ENCODE results near the gene SLC10A3. TPM values are rescaled to one million over a fixed set of nuclear protein-coding genes. Genes with fewer than 3 reads are reported as not detected.

The SLC10A3 gene
- total and polyA plus RNA-seq, 2 of the 8 experiments (the other 6 are each of a cell fraction or from before 2014, with no cell fraction given): 6.8 to 9.5 TPM

- H3K79me1 ChIP-seq (ENCODE audit: low read depth, low read length): no peaks in the 10 kb centered on the region
- H2BK12ac ChIP-seq (ENCODE audit: low read depth, low read length): no peak overlapping the region
- no peaks in the 10 kb centered on the region for H3K4me1 ChIP-seq (replicated peaks in 1 of 4; ENCODE audit: control insufficient read depth in 3 of 4, insufficient read depth in 4 of 4, low read length in 3 of 4)
- WGBS, 2 experiments (ENCODE audit: extremely low coverage in 1 of 2, insufficient coverage in 1 of 2, insufficient read length in 1 of 2, insufficient replicate concordance in 2 of 2, low coverage in 1 of 2, low lambda C conversion rate in 2 of 2, missing lambda C conversion rate in 1 of 2): 78% methylated on average over 9 of the region's 23 CpGs; no CpG with 5 or more reads in 1 of the 2 experiments
- no peak overlapping the region for H2AFZ ChIP-seq (ENCODE audit: low read length)
- no peak overlapping the region for H3K4me2 ChIP-seq (ENCODE audit: insufficient read depth in 1 of 2, low read depth in 2 of 2, low read length in 2 of 2)
- no peak overlapping the region for H4K5ac ChIP-seq (ENCODE audit: insufficient read length, low read depth, low read length)
- H3K9me3 ChIP-seq (ENCODE audit: insufficient read depth in 2 of 2, low read depth in 1 of 2, low read length in 1 of 2): no peaks in the 10 kb centered on the region
- no peak overlapping the region for H3K56ac ChIP-seq (replicated peaks; ENCODE audit: insufficient read length, low read depth, low read length)
- H3K23me2 ChIP-seq (ENCODE audit: low read depth, low read length): no peaks in the 10 kb centered on the region
- no peak overlapping the region for H3K18ac ChIP-seq (ENCODE audit: extremely low read depth, low read length)
- ChIA-PET POLR2A (ENCODE audit: partially characterized antibody) (interaction anchor here (0.6 to 1.0 kb wide), 2 partner anchors 13 to 72 kb away, joined by 3 to 5 read pairs; no protein-coding TSS in a partner anchor), CTCF (ENCODE audit: partially characterized antibody) (interaction anchor here (0.7 to 3.1 kb wide), 4 partner anchors 13 to 60 kb away, joined by 3 to 11 read pairs (median 5); partner anchors contain the start of gene PLXNA3)
- peaks cover 0 to 19% (median 5%) of the 10 kb centered on the region in 4 experiments; a peak in 5 of 8 replicates for H3K36me3 ChIP-seq (ENCODE audit: control insufficient read depth in 2 of 4, insufficient read depth in 4 of 4, low read length in 3 of 4)
- no peak overlapping the region for H2BK120ac ChIP-seq (replicated peaks; ENCODE audit: low read depth, low read length)
- no peak overlapping the region for H2BK5ac ChIP-seq (ENCODE audit: low read depth, low read length)
- DNase-seq (ENCODE audit: low read depth in 1 of 2, low spot score in 2 of 2) (no peak), FAIRE-seq (no peak)
- TF ChIP-seq RNF2 (IDR thresholded peaks at IDR 0.05; ENCODE audit: borderline replicate concordance, low read depth, low read length, missing control alignments, poor library complexity, severe bottlenecking): no peak
- no peak for TF ChIP-seq SP4 (IDR thresholded peaks at IDR 0.05; ENCODE audit: low read length)
- TF ChIP-seq MAFK (IDR thresholded peaks at IDR 0.05; ENCODE audit: low read depth, low read length): no peak
- TF ChIP-seq, protein P1, sequence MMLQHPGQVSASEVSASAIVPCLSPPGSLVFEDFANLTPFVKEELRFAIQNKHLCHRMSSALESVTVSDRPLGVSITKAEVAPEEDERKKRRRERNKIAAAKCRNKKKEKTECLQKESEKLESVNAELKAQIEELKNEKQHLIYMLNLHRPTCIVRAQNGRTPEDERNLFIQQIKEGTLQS (IDR thresholded peaks at IDR 0.05; ENCODE audit: insufficient read depth, low read depth, low read length): no peak
- no peak for TF ChIP-seq BCL11A (IDR thresholded peaks at IDR 0.05; ENCODE audit: low read depth in 2 of 2, low read length in 2 of 2)
- TF ChIP-seq NANOG (IDR thresholded peaks at IDR 0.05; ENCODE audit: insufficient read depth, low read depth, low read length, poor library complexity, severe bottlenecking): no peak
- TF ChIP-seq CREB1 (IDR thresholded peaks at IDR 0.05): no peak
- no peak for TF ChIP-seq SIX5 (IDR thresholded peaks at IDR 0.05; ENCODE audit: low read depth, low read length)
- TF ChIP-seq POLR2A (IDR thresholded peaks at IDR 0.05; ENCODE audit: control extremely low read depth in 1 of 2, low read depth in 2 of 2, low read length in 2 of 2): no peak
- TF ChIP-seq PHF8 (conservative IDR thresholded peaks at IDR 0.05; ENCODE audit: low read depth, low read length): no peak
- no peak for TF ChIP-seq HDAC6 (IDR thresholded peaks at IDR 0.05; ENCODE audit: low read depth, low read length)
- H4K8ac ChIP-seq (ENCODE audit: extremely low read depth, insufficient read depth, low read length): no peak overlapping the region
- H4K91ac ChIP-seq (replicated peaks; ENCODE audit: insufficient read length, low read length): no peak overlapping the region
- no peak overlapping the region for H2AK5ac ChIP-seq (ENCODE audit: low read depth, low read length)
- no peaks in the 10 kb centered on the region for H3K79me2 ChIP-seq (ENCODE audit: control insufficient read depth in 1 of 2, insufficient read depth in 2 of 2, low read length in 2 of 2)
- no peak overlapping the region for H3K4me3 ChIP-seq (ENCODE audit: extremely low read depth in 1 of 4, insufficient read depth in 2 of 4, low read depth in 3 of 4, low read length in 4 of 4)
- H3K9ac ChIP-seq (replicated peaks in 1 of 4; ENCODE audit: extremely low read depth in 1 of 4, low read depth in 3 of 4, low read length in 3 of 4): no peak overlapping the region
- no peaks in the 10 kb centered on the region for H3K27me3 ChIP-seq (replicated peaks in 1 of 4; ENCODE audit: control insufficient read depth in 3 of 4, extremely low read depth in 1 of 4, insufficient read depth in 3 of 4, low read length in 3 of 4)
- no peak overlapping the region for H3K4ac ChIP-seq (replicated peaks; ENCODE audit: insufficient read length, low read depth, low read length)
- H3K23ac ChIP-seq (ENCODE audit: insufficient read length): no peak overlapping the region
- H4K20me1 ChIP-seq (replicated peaks in 1 of 2; ENCODE audit: control insufficient read depth in 1 of 2, insufficient read depth in 2 of 2, low read length in 2 of 2): no peaks in the 10 kb centered on the region
- H2BK15ac ChIP-seq (ENCODE audit: low read length): no peak overlapping the region
- H2BK20ac ChIP-seq (ENCODE audit: low read length): no peak overlapping the region
- H3K14ac ChIP-seq (ENCODE audit: insufficient read length): no peak overlapping the region
- H3K27ac ChIP-seq (ENCODE audit: low read depth, low read length): no peak overlapping the region
These were observed 18.4 kb downstream of the SLC10A3 start for GRCh38 chrX:154471839-154472684.

All from H1 (cell line).